D721Med (cell line): ENCODE results near the gene PRR23E.

Experiments
- DNase-seq: peaks from one replicate; pipeline ENCODE4 v3.0.0; 2011; ENCODE audit warnings: low spot score; ENCODE audit not compliant: insufficient read length
- FAIRE-seq: peaks from 2 replicates; lab custom pipeline; 2011; peaks lifted over from hg19 to GRCh38; lab: Jason Lieb, UNC
- TF ChIP-seq, protein P1 (sequence below): IDR thresholded peaks from 2 replicates; pipeline ENCODE4 v1.5.1; 2012; ENCODE audit warnings: mild to moderate bottlenecking, control low read depth; ENCODE audit not compliant: insufficient read depth; ENCODE audit errors: missing control alignments

The PRR23E gene

DNA sequence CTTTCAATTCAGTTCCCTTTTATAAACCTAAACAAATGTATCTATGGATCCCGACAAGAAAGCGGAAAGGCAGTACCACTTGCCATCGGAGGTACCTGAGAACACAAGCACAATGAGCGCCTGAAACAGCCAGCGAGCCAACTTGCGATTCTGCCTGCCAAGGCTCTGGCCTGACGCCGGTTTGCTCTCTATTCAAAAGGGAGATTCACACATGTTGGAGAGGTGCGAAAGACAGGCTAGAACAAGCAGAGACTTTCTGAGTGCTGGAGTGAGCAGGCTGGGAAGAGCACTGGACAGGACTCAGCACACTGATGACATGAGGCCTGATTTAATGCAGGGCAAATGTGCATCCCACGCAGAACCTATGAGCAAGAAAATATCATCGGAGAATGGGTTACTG, 17.7 kb upstream of the PRR23E start:
- DNase-seq (no peak), FAIRE-seq (no peak)
- TF ChIP-seq, protein P1, sequence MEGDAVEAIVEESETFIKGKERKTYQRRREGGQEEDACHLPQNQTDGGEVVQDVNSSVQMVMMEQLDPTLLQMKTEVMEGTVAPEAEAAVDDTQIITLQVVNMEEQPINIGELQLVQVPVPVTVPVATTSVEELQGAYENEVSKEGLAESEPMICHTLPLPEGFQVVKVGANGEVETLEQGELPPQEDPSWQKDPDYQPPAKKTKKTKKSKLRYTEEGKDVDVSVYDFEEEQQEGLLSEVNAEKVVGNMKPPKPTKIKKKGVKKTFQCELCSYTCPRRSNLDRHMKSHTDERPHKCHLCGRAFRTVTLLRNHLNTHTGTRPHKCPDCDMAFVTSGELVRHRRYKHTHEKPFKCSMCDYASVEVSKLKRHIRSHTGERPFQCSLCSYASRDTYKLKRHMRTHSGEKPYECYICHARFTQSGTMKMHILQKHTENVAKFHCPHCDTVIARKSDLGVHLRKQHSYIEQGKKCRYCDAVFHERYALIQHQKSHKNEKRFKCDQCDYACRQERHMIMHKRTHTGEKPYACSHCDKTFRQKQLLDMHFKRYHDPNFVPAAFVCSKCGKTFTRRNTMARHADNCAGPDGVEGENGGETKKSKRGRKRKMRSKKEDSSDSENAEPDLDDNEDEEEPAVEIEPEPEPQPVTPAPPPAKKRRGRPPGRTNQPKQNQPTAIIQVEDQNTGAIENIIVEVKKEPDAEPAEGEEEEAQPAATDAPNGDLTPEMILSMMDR = no peak

DNA sequence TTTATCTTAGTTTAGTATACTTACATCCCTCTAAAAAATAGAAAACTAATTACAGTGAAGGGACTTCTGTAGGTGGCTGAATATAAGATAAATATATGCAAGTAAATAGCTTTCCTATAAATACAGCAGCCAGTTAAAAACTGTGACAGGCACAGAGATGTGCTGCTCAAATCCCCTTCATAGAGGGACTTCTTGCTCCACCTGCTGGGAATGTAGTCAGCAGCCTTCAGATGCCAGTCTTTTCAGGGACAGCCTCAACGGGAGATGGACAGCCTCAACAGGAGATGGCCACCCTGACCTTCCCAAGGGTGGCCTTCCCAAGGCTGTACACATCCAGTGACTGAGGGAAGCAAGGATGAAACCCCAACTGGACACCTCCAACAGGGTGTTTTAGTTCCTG, 15.7 kb upstream of the PRR23E start:
- no peak for DNase-seq
- FAIRE-seq = no peak
- TF ChIP-seq, protein P1 = peak; percentile 30

DNA sequence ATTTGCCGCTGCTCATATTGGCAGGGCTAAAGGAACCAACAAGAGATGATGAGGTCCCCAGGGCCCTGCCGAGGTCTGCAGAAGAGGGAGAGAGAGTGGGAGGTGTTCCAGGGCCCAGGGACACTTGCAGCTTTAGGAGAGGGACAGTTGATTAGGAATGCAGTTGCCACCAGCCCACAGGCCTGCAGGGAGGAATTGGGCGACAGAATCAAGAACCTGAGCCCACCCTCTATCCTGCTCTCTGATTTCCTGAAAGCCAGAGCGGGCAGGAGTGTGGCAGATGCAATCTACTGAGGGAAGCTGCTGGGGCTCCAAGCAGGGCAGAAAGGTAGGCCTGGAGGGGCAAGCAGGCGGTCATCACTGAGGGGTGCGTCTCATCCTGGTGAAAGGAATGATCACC, 12.1 kb upstream of the PRR23E start:
- TF ChIP-seq, protein P1 = no peak
- no peak for FAIRE-seq
- DNase-seq = no peak

DNA sequence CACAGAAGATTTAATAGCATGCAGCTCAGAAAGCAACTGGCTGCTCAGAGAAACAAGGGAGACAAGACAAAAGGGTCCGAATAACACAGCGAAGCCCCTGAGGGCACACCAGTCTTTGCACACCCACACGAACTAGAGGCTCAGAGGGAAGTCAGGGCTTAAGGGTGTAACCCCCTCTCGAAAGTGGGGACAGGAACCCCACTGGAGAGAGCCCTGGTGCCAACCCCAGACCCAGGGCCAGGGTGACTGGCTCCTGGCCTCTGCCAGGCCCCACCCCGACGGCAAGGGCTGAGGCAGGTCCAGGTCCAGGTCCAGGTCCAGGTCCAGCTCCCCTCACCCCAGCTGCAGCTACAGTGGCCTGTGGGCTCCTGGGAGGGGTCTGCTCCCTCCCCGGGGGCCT, 10.5 kb upstream of the PRR23E start:
- TF ChIP-seq, protein P1 = no peak
- DNase-seq = no peak
- no peak for FAIRE-seq

DNA sequence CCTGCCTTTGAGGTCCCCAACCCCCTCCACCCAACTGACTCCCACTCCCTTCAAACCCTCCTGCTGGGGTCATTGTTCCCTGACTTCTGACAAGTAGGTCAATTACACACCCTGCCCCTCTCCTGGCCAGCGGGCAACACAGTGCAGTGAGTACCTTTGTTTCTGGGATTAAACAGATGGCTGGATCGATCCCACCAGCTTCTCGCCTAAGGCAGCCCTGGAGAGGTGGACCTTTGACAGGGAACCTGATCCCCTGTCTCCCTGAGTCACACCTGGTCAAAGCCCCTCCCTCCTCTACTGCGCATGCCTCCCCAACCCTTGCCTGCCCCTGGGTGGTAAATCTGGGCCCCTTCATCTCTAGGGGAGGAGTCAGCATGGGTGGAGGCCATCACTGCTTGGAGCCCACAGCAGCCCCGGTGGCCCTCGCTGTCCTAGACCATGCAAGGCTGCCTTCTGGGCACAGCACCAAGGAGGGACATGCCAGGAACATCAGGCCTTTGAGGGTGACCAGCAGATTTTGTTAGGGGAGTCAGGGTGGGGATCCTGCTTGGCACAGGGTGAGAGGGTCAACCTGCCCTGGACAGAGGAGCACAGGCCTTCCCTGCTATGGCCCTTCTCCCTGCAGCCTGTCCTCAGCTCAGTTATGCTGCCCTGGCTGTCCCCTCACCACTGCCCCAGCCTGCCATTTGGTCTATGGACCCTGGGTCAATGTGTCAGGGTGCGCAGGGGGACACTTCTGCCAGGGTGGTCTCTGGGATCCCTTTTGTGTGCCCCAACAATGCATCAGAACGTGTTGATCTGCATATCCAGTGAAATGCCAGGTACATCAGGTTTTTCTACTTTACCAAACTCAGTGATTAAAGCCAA, 9.8 kb upstream of the PRR23E start:
- DNase-seq = no peak
- TF ChIP-seq, protein P1 = no peak

DNA sequence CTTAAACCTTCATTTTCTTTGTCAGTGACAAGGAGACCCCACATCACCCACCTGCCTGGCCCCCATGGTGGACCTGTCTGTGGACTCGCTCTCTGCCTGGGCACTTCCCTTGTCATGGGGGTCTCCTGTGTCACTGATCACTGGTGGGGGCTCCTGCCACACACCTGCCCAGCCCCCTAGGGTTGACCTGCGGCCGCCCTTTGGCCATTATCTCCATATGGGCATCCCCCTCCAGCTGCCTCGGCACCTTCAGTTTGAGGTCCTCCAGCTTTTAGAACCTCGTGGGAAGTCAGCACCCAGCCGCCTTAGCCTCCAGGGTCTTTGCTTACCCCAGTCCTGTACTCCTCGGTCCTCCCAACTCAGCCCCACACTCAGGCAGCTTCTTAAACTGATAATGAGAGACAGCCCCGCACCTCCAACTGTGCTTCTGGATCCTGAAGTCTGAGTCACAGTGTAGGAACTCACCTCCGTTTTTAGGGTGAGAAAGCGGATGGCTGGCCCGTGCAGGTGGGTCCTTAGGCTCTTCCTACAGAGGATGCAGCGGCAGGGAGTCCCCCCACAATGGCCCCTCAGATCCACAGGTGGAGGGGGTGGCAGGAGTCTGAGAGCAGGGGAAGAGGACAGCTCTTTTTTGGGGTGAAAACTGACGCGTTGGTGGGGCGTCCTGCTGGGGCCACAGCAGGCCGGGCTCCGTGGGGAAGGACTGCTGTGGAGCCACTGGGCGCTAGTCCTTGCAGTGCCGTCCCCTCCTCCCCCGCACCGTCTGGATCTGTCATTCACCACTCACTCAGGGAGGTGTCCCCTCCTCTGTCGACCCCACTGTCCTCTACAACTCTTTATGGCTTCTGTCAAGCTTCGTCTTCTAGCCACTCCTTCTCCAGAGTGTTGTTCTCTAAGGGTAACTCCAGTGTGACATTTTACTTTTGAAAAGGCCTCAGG, 8.7 kb upstream of the PRR23E start:
- DNase-seq = no peak
- FAIRE-seq = no peak
- TF ChIP-seq, protein P1 = no peak

More for the DNA sequence above, 9.8 kb upstream of the PRR23E start:
- no peak for FAIRE-seq
